Uterus (tissue), 4 donors: ENCODE measurements around the gene TRMT10C. TPM values are rescaled to one million over a fixed set of nuclear protein-coding genes. Genes with fewer than 3 reads are reported as not detected.

Experiments
- DNase-seq, 2 donors: peaks; one replicate each; pipeline ENCODE4 v3.0.0-alpha.2; 2019 to 2020
- H3K27ac ChIP-seq, 2 donors: fragments of 200-600 bp; sonication (generic); 1 replicate in 1 of 2; 2 replicates in 1 of 2; pipeline ENCODE4 v1.5.1; 2016 to 2018
- H3K27me3 ChIP-seq, 2 donors: fragments of 200-600 bp; sonication (generic); one replicate each; pipeline ENCODE4 v1.5.1; 2018 to 2019; ENCODE audit warnings: control low read depth in 1 of 2
- H3K36me3 ChIP-seq, 2 donors: fragments of 200-600 bp; sonication (generic); one replicate each; pipeline ENCODE4 v1.5.1; 2019; ENCODE audit warnings: control low read depth in 1 of 2
- H3K4me1 ChIP-seq, 2 donors: fragments of 200-600 bp; sonication (generic); one replicate each; pipeline ENCODE4 v1.5.1; 2018 to 2019; ENCODE audit warnings: control low read depth in 1 of 2
- H3K4me3 ChIP-seq, 2 donors: fragments of 200-600 bp; sonication (generic); 1 replicate in 1 of 2; 2 replicates in 1 of 2; pipeline ENCODE4 v1.5.1; 2018 to 2019; ENCODE audit warnings: mild to moderate bottlenecking in 1 of 2
- H3K9me3 ChIP-seq, 2 donors: fragments of 200-600 bp; sonication (generic); one replicate each; pipeline ENCODE4 v1.5.1; 2019; ENCODE audit warnings: control low read depth in 1 of 2
- POLR2A ChIP-seq, 2 donors: fragments of 450-650 bp; IDR thresholded peaks; one replicate each; pipeline ENCODE4 v1.6.1; 2016; ENCODE audit warnings: antibody characterized with exemption in 2 of 2, mild to moderate bottlenecking in 1 of 2, moderate library complexity in 1 of 2
- intact Hi-C: fragments of 100-400 bp; cut with DNase I; formaldehyde crosslinking; loops from one replicate; pipeline ENCODE4 v1.15.1; 2023; ENCODE audit warnings: low total_unique reads
- total RNA-seq, 4 donors: library from RNA; depleted of rRNA in 3 of 4; stranded (reverse); fragments of >200 nt in 3 of 4; gene quantifications; one replicate each; pipeline versions ENCODE4 v1.1.0 to v1.2.4, GENCODE V29; 2014 to 2023
- TF ChIP-seq, protein P1 (sequence below), 4 experiments: fragments of 200-600 bp in 2 of 4; fragments of 450-650 bp in 2 of 4; sonication (generic) in 2 of 4; IDR thresholded peaks; one replicate each; pipeline ENCODE4 v1.5.1; 2016 to 2019; ENCODE audit warnings: antibody characterized with exemption in 4 of 4, mild to moderate bottlenecking in 2 of 4, moderate library complexity in 1 of 4
- donor health status: DM: yes; HTN: yes; CAD: no.

TRMT10C gene
- total RNA-seq, 4 donors from 2014 or later: 3.1 to 47.8 (median 16.7) TPM

GRCh38 chr3:101518421-101518871 lies 43.2 kb upstream of the TRMT10C start:
- Histone ChIP-seq H3K4me3 (no peak overlapping the region), H3K36me3 (no peaks in the 10 kb centered on the region), H3K9me3 (no peaks in the 10 kb centered on the region), H3K27me3 (no peaks in the 10 kb centered on the region), H3K4me1 (no peaks in the 10 kb centered on the region), H3K27ac (no peak overlapping the region)
- intact Hi-C loops: no loop called here
- DNase-seq: no peak
- TF ChIP-seq, protein P1, sequence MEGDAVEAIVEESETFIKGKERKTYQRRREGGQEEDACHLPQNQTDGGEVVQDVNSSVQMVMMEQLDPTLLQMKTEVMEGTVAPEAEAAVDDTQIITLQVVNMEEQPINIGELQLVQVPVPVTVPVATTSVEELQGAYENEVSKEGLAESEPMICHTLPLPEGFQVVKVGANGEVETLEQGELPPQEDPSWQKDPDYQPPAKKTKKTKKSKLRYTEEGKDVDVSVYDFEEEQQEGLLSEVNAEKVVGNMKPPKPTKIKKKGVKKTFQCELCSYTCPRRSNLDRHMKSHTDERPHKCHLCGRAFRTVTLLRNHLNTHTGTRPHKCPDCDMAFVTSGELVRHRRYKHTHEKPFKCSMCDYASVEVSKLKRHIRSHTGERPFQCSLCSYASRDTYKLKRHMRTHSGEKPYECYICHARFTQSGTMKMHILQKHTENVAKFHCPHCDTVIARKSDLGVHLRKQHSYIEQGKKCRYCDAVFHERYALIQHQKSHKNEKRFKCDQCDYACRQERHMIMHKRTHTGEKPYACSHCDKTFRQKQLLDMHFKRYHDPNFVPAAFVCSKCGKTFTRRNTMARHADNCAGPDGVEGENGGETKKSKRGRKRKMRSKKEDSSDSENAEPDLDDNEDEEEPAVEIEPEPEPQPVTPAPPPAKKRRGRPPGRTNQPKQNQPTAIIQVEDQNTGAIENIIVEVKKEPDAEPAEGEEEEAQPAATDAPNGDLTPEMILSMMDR (IDR thresholded peaks at IDR 0.05): no peak
- TF ChIP-seq POLR2A (IDR thresholded peaks at IDR 0.05): no peak

DNA sequence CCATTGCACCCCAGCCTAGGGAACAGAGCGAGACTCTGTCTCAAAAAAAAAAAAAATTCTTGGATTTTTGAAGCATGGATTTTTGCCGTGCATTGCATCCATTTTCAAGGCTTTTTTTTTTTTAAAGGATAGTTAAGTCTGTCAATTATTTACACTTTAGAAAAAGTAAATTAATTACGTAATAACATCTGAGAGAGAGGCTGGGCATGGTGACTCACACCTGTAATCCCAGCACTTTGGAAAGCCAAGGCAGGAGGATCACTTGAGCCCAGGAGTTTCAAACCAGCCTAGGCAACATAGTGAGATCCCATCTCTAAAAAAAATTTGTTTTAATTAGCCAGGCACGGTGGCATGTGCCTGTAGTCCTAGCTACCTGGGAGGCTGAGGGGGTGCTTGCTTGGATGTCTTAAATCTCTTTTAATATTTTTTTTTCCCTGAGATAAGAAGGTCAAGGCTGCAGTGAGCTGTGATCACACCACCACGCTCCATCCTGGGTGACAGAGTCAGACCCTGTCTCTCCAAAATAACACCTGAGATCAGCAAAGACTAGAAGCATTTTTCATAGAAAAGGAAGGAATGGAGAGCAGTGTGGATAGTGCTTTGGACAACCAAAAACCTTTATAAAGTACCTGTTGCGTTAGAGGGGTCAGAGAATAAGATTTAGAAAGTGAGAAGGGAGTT lies 41.8 kb upstream of the TRMT10C start:
- no peak overlapping the region for H3K4me3 ChIP-seq
- no peaks in the 10 kb centered on the region for H3K9me3 ChIP-seq
- no peaks in the 10 kb centered on the region for H3K4me1 ChIP-seq
- no peak for DNase-seq
- TF ChIP-seq, protein P1 (IDR thresholded peaks at IDR 0.05): no peak
- no peak for TF ChIP-seq POLR2A (IDR thresholded peaks at IDR 0.05)
- no peak overlapping the region for H3K27ac ChIP-seq
- no peaks in the 10 kb centered on the region for H3K27me3 ChIP-seq
- intact Hi-C loops: no loop called here
- H3K36me3 ChIP-seq: no peaks in the 10 kb centered on the region

GRCh38 chr3:101521211-101521701 lies 40.4 kb upstream of the TRMT10C start:
- no peaks in the 10 kb centered on the region for H3K9me3 ChIP-seq
- H3K4me1 ChIP-seq: no peaks in the 10 kb centered on the region
- H3K4me3 ChIP-seq: no peak overlapping the region
- no peak for TF ChIP-seq POLR2A (IDR thresholded peaks at IDR 0.05)
- TF ChIP-seq, protein P1 (IDR thresholded peaks at IDR 0.05): no peak
- no peak for DNase-seq
- H3K27me3 ChIP-seq: no peaks in the 10 kb centered on the region
- H3K27ac ChIP-seq: no peak overlapping the region
- intact Hi-C loops: no loop called here
- no peaks in the 10 kb centered on the region for H3K36me3 ChIP-seq

GRCh38 chr3:101527441-101527840 lies 34.2 kb upstream of the TRMT10C start:
- intact Hi-C loops: no loop called here
- Histone ChIP-seq H3K9me3 (no peaks in the 10 kb centered on the region), H3K27me3 (no peaks in the 10 kb centered on the region), H3K27ac (no peak overlapping the region), H3K4me1 (no peaks in the 10 kb centered on the region), H3K36me3 (no peaks in the 10 kb centered on the region), H3K4me3 (no peak overlapping the region)
- TF ChIP-seq, protein P1 (IDR thresholded peaks at IDR 0.05): no peak
- no peak for TF ChIP-seq POLR2A (IDR thresholded peaks at IDR 0.05)
- no peak for DNase-seq

GRCh38 chr3:101527906-101528305 lies 33.8 kb upstream of the TRMT10C start:
- Histone ChIP-seq H3K27me3 (no peaks in the 10 kb centered on the region), H3K36me3 (no peaks in the 10 kb centered on the region), H3K4me3 (no peak overlapping the region), H3K4me1 (no peaks in the 10 kb centered on the region), H3K9me3 (no peaks in the 10 kb centered on the region), H3K27ac (no peak overlapping the region)
- intact Hi-C loops: no loop called here
- no peak for DNase-seq
- no peak for TF ChIP-seq POLR2A (IDR thresholded peaks at IDR 0.05)
- TF ChIP-seq, protein P1 (IDR thresholded peaks at IDR 0.05): no peak
